Progenitor cell of endocrine pancreas (in vitro differentiated cells): Measurements from ENCODE around the gene CYP3A7. TPM values are rescaled to one million over a fixed set of nuclear protein-coding genes. Genes with fewer than 3 reads are reported as not detected.
"Not testable (repeated sequence)": the region's sequence is repeated elsewhere in the genome, so short reads cannot be mapped to it uniquely, and the experiment has no call there.

Experiments used
- DNase-seq: peaks from one replicate; pipeline ENCODE4 v3.0.0; 2021; ENCODE audit warnings: low spot score; ENCODE audit not compliant: unreplicated experiment
- H3K27ac Mint-ChIP-seq: 2 replicates; pipeline ENCODE4 v1.8.0; 2021; ENCODE audit warnings: mild to moderate bottlenecking, moderate library complexity, mixed read lengths
- H3K27me3 Mint-ChIP-seq: 2 replicates; pipeline ENCODE4 v1.8.0; 2021; ENCODE audit warnings: mixed read lengths
- H3K36me3 Mint-ChIP-seq: 2 replicates; pipeline ENCODE4 v1.8.0; 2022; ENCODE audit warnings: mixed read lengths; ENCODE audit not compliant: insufficient read depth
- H3K4me1 Mint-ChIP-seq: 2 replicates; pipeline ENCODE4 v1.8.0; 2021; ENCODE audit warnings: low read depth, mixed read lengths
- H3K4me3 Mint-ChIP-seq: 2 replicates; pipeline ENCODE4 v1.8.0; 2021; ENCODE audit warnings: low read depth, mild to moderate bottlenecking, moderate library complexity, mixed read lengths
- H3K9me3 Mint-ChIP-seq: 2 replicates; pipeline ENCODE4 v1.8.0; 2021; ENCODE audit warnings: low read depth, mixed read lengths
- total RNA-seq: library from RNA; stranded (reverse); gene quantifications from 2 replicates; pipeline ENCODE4 v1.2.1, GENCODE V29; 2021
- TF ChIP-seq, protein P1 (sequence below): fragments of 200-600 bp; sonication (generic); IDR thresholded peaks from one replicate; pipeline ENCODE4 v1.5.0; 2021; ENCODE audit warnings: antibody characterized with exemption, mild to moderate bottlenecking; ENCODE audit not compliant: unreplicated experiment

CYP3A7 gene
- total RNA-seq, 1 donor from 2014 or later: not detected

DNA sequence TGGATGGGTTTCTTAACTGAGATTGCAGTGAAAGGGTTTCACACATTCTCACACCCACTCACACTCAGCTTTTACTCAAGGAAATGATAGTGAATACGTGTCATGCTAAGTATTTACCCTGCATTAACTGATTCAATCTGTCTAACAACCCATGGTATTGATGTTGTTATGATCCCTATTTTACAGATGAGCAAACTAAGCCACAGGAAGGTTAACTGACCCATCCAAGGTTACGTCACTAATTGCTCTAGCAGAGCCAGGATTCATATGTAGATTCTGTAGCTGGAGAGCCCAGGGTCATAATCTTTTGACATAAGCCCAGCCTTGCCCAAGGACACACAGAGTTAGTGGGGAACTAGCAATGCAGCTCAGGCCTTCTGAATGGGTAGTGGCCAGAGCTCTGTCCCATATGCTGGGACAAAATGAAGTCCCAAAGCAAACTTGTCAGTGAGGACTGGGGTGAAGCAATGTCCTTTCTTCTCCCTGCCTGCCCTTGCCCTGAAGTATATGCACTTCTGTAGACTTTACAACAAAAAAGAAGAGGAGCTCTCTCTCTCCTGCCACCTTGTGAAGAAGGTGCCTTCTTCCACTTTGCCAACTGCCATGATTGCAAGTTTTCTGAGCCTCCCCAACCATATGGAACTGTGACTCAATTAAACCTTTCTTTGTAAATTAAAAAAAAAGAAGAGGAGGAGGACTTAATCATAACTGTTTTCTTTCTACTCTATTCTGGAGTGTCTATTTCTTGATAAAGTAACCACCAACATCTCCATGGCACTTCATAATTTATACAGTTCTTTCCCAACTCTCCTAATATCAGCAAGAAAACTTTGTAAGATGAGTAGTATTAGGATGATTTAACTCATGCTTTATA is 4.9 kb upstream of the CYP3A7 start:
- Mint-ChIP-seq H3K36me3 (no peaks in the 10 kb centered on the region), H3K27me3 (no peaks in the 10 kb centered on the region), H3K4me3 (no peak overlapping the region), H3K9me3 (no peaks in the 10 kb centered on the region), H3K27ac (no peak overlapping the region), H3K4me1 (no peaks in the 10 kb centered on the region)
- TF ChIP-seq, protein P1, sequence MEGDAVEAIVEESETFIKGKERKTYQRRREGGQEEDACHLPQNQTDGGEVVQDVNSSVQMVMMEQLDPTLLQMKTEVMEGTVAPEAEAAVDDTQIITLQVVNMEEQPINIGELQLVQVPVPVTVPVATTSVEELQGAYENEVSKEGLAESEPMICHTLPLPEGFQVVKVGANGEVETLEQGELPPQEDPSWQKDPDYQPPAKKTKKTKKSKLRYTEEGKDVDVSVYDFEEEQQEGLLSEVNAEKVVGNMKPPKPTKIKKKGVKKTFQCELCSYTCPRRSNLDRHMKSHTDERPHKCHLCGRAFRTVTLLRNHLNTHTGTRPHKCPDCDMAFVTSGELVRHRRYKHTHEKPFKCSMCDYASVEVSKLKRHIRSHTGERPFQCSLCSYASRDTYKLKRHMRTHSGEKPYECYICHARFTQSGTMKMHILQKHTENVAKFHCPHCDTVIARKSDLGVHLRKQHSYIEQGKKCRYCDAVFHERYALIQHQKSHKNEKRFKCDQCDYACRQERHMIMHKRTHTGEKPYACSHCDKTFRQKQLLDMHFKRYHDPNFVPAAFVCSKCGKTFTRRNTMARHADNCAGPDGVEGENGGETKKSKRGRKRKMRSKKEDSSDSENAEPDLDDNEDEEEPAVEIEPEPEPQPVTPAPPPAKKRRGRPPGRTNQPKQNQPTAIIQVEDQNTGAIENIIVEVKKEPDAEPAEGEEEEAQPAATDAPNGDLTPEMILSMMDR: no peak
- no peak for DNase-seq

DNA sequence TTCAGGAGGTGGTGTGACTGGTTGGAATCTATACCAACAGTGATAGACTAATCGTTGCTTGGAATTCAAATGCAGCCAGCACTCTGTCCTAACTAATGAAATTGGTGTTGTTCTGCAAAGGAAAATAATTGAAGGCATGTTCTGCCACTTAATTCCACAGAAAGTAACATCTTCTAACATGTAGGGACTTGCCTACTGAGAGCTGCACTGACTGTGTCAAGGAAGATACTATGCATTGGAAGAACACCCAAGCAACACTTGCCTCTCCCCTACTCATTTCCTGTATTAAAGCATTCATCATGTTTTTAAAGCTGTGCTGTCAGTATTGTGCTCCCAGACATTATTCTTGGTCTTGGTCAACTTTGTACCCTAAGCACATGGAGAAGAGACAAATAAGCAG is 2.7 kb upstream of the CYP3A7 start:
- Mint-ChIP-seq H3K27ac (no peak overlapping the region), H3K4me1 (peaks cover 5% of the 10 kb centered on the region), H3K27me3 (no peaks in the 10 kb centered on the region), H3K4me3 (no peak overlapping the region), H3K9me3 (no peaks in the 10 kb centered on the region), H3K36me3 (no peaks in the 10 kb centered on the region)
- DNase-seq: no peak
- TF ChIP-seq, protein P1: no peak

DNA sequence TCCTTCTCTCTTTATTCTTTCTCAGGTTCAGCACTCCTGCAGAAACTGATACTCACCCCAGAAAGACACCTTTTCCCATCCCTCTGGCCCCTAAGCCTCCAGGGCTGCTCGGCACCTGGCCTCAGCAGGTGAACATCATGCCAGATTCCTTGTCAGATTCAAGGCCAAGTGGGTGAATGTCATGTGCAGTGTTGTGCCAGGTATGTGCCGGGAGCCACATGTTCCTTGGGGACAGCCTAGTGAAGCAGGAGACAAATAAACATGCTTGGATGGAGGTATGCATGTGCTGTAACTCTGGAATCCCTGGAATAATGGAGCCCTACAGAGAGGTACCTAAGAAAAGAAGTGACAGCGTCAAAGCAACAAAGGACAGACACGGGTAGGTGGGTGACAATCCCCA is 1.7 kb upstream of the CYP3A7 start:
- not testable (repeated sequence) for DNase-seq, H3K9me3 Mint-ChIP-seq, H3K27me3 Mint-ChIP-seq, H3K36me3 Mint-ChIP-seq, H3K4me1 Mint-ChIP-seq, H3K4me3 Mint-ChIP-seq
- peak overlapping the region; percentile 17 for H3K27ac Mint-ChIP-seq

DNA sequence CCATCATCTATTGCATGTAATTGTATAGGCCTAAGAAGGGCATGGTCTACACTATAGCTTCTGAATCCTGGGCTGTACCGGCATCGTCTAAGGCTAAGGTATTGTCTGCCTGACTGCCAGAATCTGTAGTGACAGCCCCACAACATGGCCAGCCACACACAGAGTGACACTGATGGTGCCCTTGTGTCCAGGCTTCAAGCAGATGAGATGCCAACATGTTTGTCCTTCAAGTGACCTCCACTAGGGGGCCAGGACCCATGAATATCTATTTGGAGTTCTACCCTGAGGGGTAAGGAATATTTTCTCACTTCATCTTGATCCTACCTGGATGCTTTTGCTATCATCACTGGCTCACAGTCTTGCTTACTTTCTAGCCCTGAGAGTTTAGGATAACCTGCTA is 1.5 kb downstream of the CYP3A7 start:
- Mint-ChIP-seq H3K27ac (no peak overlapping the region), H3K27me3 (no peaks in the 10 kb centered on the region), H3K4me3 (no peak overlapping the region), H3K9me3 (no peaks in the 10 kb centered on the region), H3K36me3 (no peaks in the 10 kb centered on the region), H3K4me1 (peaks cover 6% of the 10 kb centered on the region)
- TF ChIP-seq, protein P1: peak; percentile 46
- DNase-seq: no peak

DNA sequence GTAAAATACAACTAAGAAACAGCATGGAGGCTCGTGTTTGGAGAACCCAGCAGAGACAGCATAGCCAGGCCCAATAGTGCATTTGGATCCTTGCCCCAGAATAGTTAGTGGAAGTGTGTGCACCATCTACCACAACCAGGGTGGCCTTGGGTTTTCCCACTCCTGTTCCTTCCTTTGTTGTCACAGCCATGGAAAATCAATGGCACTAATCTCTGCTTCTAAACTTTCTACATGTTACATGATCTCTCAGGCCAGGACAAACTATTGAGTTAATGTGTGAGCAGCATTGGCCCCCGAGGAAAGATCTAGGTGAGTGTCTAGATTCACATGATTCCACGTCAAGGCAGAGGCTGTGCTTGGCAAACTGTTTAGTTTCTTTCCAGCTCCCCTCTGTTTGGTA is 2.0 kb downstream of the CYP3A7 start:
- peaks cover 6% of the 10 kb centered on the region for H3K4me1 Mint-ChIP-seq
- no peak overlapping the region for H3K27ac Mint-ChIP-seq
- no peaks in the 10 kb centered on the region for H3K36me3 Mint-ChIP-seq
- H3K27me3 Mint-ChIP-seq: no peaks in the 10 kb centered on the region
- DNase-seq: no peak
- TF ChIP-seq, protein P1: no peak
- no peak overlapping the region for H3K4me3 Mint-ChIP-seq
- H3K9me3 Mint-ChIP-seq: no peaks in the 10 kb centered on the region
